Ovary (tissue), 9 donors: Measurements from ENCODE around the gene ARHGAP22. TPM values are rescaled to one million over a fixed set of nuclear protein-coding genes. Genes with fewer than 3 reads are reported as not detected.

Experiments used
- DNase-seq, 5 donors: peaks; one replicate each; pipeline ENCODE4 v3.0.0-alpha.2; 2019 to 2020
- H3K27ac ChIP-seq, 2 donors: fragments of 200-600 bp; one replicate each; pipeline versions ENCODE4 v1.5.1 to v1.8.0; 2019 to 2022
- H3K27me3 ChIP-seq: fragments of 200-600 bp; one replicate; pipeline ENCODE4 v1.8.0; 2022
- H3K36me3 ChIP-seq: fragments of 200-600 bp; sonication (generic); one replicate; pipeline ENCODE4 v1.5.1; 2019
- H3K4me1 ChIP-seq: one replicate; pipeline ENCODE4 v1.8.1; 2013; ENCODE audit warnings: mild to moderate bottlenecking, moderate library complexity; ENCODE audit not compliant: insufficient read depth
- H3K4me3 ChIP-seq: fragments of 200-600 bp; sonication (generic); one replicate; pipeline ENCODE4 v1.5.1; 2017
- H3K9me3 ChIP-seq, 2 donors: fragments of 200-600 bp in 1 of 2; sonication (generic) in 1 of 2; one replicate each; pipeline versions ENCODE4 v1.5.1 to v1.8.1; 2013 to 2019; ENCODE audit warnings: mild to moderate bottlenecking in 1 of 2, moderate library complexity in 1 of 2
- EP300 ChIP-seq: sonication (generic); formaldehyde crosslinking; IDR thresholded peaks from one replicate; pipeline ENCODE4 v1.6.1; 2017; ENCODE audit warnings: antibody characterized with exemption
- POLR2A ChIP-seq: fragments of 450-650 bp; IDR thresholded peaks from one replicate; pipeline ENCODE4 v1.6.1; 2017; ENCODE audit warnings: antibody characterized with exemption, mild to moderate bottlenecking, moderate library complexity
- WGBS, 3 donors: extraction: QIAGEN DNeasy Blood & Tissue Kit in 1 of 3; methylation state at CpG; one replicate each; pipeline versions ENCODE4 v1.1.5 to v1.1.7; 2013 to 2017; 5-methylcytosine and 5-hydroxymethylcytosine counted together
- intact Hi-C, 4 donors: fragments of 100-400 bp; cut with DNase I; formaldehyde crosslinking; loops; one replicate each; pipeline versions ENCODE4 v1.11.0 to v1.15.1; 2022 to 2023
- polyA plus RNA-seq, 2 donors: library from polyadenylated mRNA; stranded (reverse); fragments of 200-250 nt in 1 of 2; fragments of 350-450 nt in 1 of 2; fragmentation: Illumina TruSeq in 1 of 2; extraction: RNeasy Lipid Tissue Mini Kit (QIAGEN cat#74804) in 1 of 2; gene quantifications; one replicate each; pipeline ENCODE4 v1.2.3, GENCODE V29; 2013 to 2014
- total RNA-seq, 7 donors: library from RNA; depleted of rRNA in 2 of 7; stranded (reverse); fragments of >200 nt in 2 of 7; fragmentation: NEBNext Ultra II Directional in 3 of 7; extraction: Animal tissue kit (Norgen Biotek cat#: 25700) in 3 of 7; gene quantifications; one replicate each; pipeline versions ENCODE4 v1.1.0 to v1.2.4, GENCODE V29; 2016 to 2023
- TF ChIP-seq, protein P1 (sequence below), 3 donors: fragments of 450-650 bp in 2 of 3; fragments of 200-600 bp in 1 of 3; IDR thresholded peaks; one replicate each; pipeline versions ENCODE4 v1.5.1 to v1.8.0; 2016 to 2022; ENCODE audit warnings: antibody characterized with exemption in 3 of 3, mild to moderate bottlenecking in 1 of 3
- donor health status: DM: no; HTN: no; CAD: no; lungs with moderate emphysema.
- donor health status: DM: no; HTN: no; CAD: no.
- donor health status: Bipolar disorder and iron deficiency.
- donor health status: DM: yes; HTN: yes; CAD: no.
- donor health status: DM: no; HTN: no; CAD: no.
- donor health status: DM: yes; HTN: yes; CAD: no.

The ARHGAP22 gene
- total and polyA plus RNA-seq, 9 donors, result 3.9 to 14.3 (median 5.7) TPM

DNA sequence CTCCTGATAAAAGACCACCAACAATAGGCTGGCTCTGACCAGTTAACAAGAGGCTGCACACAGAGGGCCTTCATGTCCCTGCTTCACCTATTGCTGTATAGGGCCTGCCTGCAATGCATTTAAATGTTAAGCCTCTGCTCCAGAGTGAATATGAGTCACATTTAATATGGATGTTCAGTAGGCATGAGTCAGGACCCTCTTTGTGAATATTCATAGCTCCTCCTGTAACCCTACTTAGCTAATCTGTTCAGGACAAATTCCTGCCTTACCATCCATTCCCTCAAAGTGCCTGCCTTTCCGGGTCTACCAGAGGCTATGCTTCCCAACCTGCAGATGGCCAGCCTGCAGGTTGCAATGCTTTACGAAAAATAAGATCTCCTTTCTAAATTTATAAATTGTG lies 32.5 kb downstream of the ARHGAP22 start:
- Histone ChIP-seq H3K4me3 (no peak overlapping the region), H3K27me3 (no peaks in the 10 kb centered on the region), H3K27ac (no peak overlapping the region), H3K36me3 (no peaks in the 10 kb centered on the region), H3K9me3 (no peaks in the 10 kb centered on the region), H3K4me1 (no peaks in the 10 kb centered on the region)
- 91 to 97% (median 95%) methylated on average over 2 of the region's 2 CpGs for WGBS, 3 donors
- intact Hi-C loops, result no loop called here
- TF ChIP-seq POLR2A (no peak), EP300 (no peak)
- TF ChIP-seq, protein P1, sequence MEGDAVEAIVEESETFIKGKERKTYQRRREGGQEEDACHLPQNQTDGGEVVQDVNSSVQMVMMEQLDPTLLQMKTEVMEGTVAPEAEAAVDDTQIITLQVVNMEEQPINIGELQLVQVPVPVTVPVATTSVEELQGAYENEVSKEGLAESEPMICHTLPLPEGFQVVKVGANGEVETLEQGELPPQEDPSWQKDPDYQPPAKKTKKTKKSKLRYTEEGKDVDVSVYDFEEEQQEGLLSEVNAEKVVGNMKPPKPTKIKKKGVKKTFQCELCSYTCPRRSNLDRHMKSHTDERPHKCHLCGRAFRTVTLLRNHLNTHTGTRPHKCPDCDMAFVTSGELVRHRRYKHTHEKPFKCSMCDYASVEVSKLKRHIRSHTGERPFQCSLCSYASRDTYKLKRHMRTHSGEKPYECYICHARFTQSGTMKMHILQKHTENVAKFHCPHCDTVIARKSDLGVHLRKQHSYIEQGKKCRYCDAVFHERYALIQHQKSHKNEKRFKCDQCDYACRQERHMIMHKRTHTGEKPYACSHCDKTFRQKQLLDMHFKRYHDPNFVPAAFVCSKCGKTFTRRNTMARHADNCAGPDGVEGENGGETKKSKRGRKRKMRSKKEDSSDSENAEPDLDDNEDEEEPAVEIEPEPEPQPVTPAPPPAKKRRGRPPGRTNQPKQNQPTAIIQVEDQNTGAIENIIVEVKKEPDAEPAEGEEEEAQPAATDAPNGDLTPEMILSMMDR (IDR thresholded peaks at IDR 0.05), result no peak
- no peak for DNase-seq

DNA sequence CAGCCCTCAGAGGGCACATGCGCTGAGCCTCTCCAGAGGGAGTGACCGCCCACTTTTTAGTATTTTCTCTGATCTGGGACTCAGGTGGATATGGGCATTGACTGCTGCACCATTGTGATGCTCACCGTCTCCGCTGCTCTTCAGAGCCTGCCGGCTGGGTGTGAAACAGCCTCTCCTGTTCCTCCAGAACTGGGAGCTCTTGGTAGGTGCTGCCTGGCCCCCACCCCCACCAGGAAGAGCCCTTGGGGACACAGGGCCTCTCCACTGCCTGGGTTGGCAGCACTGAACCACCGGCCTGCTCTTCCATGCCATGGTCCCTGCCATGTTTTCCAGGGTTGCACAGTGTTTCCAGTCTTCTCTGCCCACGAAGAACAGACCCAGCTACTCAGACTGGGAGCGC lies 36.3 kb downstream of the ARHGAP22 start:
- no peaks in the 10 kb centered on the region for H3K27me3 ChIP-seq
- H3K27ac ChIP-seq, result no peak overlapping the region
- no peak for TF ChIP-seq POLR2A
- TF ChIP-seq EP300, result no peak
- TF ChIP-seq, protein P1 (IDR thresholded peaks at IDR 0.05), result no peak
- 95 to 96% (median 95%) methylated on average over 7 to 8 of the region's 8 CpGs for WGBS, 3 donors
- intact Hi-C loops, result no loop called here
- no peaks in the 10 kb centered on the region for H3K9me3 ChIP-seq
- no peak overlapping the region for H3K4me3 ChIP-seq
- H3K4me1 ChIP-seq, result no peaks in the 10 kb centered on the region
- no peaks in the 10 kb centered on the region for H3K36me3 ChIP-seq
- no peak for DNase-seq

DNA sequence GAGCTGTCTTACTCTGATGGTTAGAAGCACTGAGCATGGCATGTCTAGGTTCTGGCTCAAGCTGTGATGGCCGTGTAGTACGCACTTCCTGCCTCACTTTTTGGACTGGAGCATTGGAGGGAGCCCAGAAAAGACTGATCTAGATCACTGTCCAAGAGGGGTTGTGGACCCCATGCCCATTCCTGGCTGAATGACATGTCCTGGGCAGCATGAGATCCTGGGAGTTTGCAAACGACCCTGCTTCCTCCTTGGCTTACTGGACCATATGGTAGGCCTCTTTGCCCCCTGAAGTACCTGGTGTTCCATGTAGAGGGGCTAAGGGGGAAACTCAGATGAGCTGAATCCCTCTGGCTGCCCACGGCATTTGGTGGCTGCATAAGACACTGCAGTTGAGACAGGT lies 36.7 kb downstream of the ARHGAP22 start:
- TF ChIP-seq, protein P1 (IDR thresholded peaks at IDR 0.05), result no peak
- TF ChIP-seq POLR2A, result no peak
- no peak for TF ChIP-seq EP300
- no peak for DNase-seq

DNA sequence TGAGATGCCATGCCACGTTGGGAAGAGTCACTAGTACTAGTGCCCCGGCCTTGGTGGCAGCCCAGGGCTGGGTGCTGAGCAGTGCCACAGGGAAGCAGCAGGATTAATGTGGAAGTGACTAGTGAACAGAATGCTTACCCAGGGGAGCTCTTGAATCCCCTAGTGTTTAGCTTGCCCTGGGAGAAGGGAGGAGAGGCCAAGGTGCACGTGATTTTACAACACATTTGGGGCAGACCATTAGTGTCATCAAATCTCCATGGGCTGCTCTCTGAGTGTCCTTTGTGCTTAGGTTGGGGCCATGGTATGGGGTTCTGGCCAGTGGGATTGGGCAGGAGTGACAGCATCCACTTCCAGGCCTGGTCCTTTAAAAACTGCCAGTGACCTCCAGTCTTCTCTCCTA lies 37.5 kb downstream of the ARHGAP22 start:
- WGBS, 3 donors, result 88 to 89% (median 88%) methylated on average over 3 of the region's 3 CpGs
- Histone ChIP-seq H3K4me1 (no peaks in the 10 kb centered on the region), H3K36me3 (no peaks in the 10 kb centered on the region), H3K27ac (no peak overlapping the region), H3K9me3 (no peaks in the 10 kb centered on the region), H3K27me3 (no peaks in the 10 kb centered on the region), H3K4me3 (no peak overlapping the region)
- DNase-seq, result no peak
- intact Hi-C loops, result no loop called here
- TF ChIP-seq EP300 (no peak), POLR2A (no peak)
- TF ChIP-seq, protein P1 (IDR thresholded peaks at IDR 0.05), result no peak

More for the DNA sequence above, 36.7 kb downstream of the ARHGAP22 start:
- no peak overlapping the region for H3K4me3 ChIP-seq
- H3K9me3 ChIP-seq, result no peaks in the 10 kb centered on the region
- no peaks in the 10 kb centered on the region for H3K4me1 ChIP-seq
- no peaks in the 10 kb centered on the region for H3K27me3 ChIP-seq
- H3K36me3 ChIP-seq, result no peaks in the 10 kb centered on the region
- 82 to 89% (median 86%) methylated on average over 4 of the region's 4 CpGs for WGBS, 3 donors
- intact Hi-C loops, result no loop called here
- H3K27ac ChIP-seq, result no peak overlapping the region
